IPS-18a (cell line): ENCODE data around the gene GNG7.
"Not testable (repeated sequence)": the region's sequence is repeated elsewhere in the genome, so short reads cannot be mapped to it uniquely, and the experiment has no call there.

Experiments used
- H3K27ac ChIP-seq: one replicate; pipeline ENCODE4 v1.5.1; 2013; ENCODE audit warnings: low read length
- H3K27me3 ChIP-seq: one replicate; pipeline ENCODE4 v1.6.1; 2013; ENCODE audit warnings: mild to moderate bottlenecking, low read length; ENCODE audit not compliant: control insufficient read depth, insufficient read depth
- H3K36me3 ChIP-seq: one replicate; pipeline ENCODE4 v1.6.1; 2013; ENCODE audit warnings: low read depth, low read length; ENCODE audit not compliant: control insufficient read depth
- H3K4me1 ChIP-seq: one replicate; pipeline ENCODE4 v1.6.1; 2013; ENCODE audit warnings: low read depth, low read length; ENCODE audit not compliant: control insufficient read depth
- H3K4me3 ChIP-seq: one replicate; pipeline ENCODE4 v1.5.1; 2013; ENCODE audit warnings: low read length
- H3K9ac ChIP-seq: one replicate; pipeline ENCODE4 v1.6.1; 2013; ENCODE audit warnings: mild to moderate bottlenecking, low read length, moderate library complexity
- H3K9me3 ChIP-seq: one replicate; pipeline ENCODE4 v1.6.1; 2013; ENCODE audit warnings: low read depth, low read length; ENCODE audit not compliant: control insufficient read depth

The GNG7 gene

GRCh38 chr19:2524840-2525723 is 177.4 kb downstream of the GNG7 start:
- H3K27ac ChIP-seq = no peak overlapping the region
- H3K4me3 ChIP-seq = no peak overlapping the region

DNA sequence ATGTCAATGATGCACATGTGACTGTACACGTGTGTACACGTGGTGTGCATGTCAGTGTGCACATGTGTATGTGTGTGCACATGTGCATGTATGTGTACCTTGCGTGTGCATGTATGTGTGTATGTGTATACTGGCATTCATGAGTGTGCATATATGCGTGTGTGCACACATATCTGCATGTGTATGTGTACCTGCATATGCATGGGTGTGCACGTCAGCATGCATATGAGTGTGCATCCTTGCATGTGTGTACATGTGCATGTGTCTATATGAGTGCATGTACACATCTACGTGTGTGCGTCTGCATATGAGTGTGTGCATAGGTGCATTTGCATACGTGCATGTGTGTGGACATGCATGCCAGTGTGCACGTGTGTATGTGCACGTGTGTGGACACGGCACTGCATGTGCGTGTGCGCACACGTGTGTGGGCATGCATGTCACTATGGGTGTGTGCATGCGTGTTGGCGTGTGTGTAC is 178.1 kb downstream of the GNG7 start:
- H3K4me3 ChIP-seq = no peak overlapping the region
- no peaks in the 10 kb centered on the region for H3K27me3 ChIP-seq
- no peak overlapping the region for H3K9ac ChIP-seq
- H3K9me3 ChIP-seq = no peaks in the 10 kb centered on the region
- no peaks in the 10 kb centered on the region for H3K36me3 ChIP-seq
- no peak overlapping the region for H3K27ac ChIP-seq
- H3K4me1 ChIP-seq = no peaks in the 10 kb centered on the region

More at GRCh38 chr19:2524840-2525723, 177.4 kb downstream of the GNG7 start:
- Histone ChIP-seq H3K4me1 (no peaks in the 10 kb centered on the region), H3K27me3 (no peaks in the 10 kb centered on the region), H3K9me3 (no peaks in the 10 kb centered on the region), H3K36me3 (no peaks in the 10 kb centered on the region), H3K9ac (no peak overlapping the region)

- Histone ChIP-seq H3K4me3 (no peak overlapping the region), H3K27me3 (no peaks in the 10 kb centered on the region), H3K9me3 (no peaks in the 10 kb centered on the region), H3K27ac (no peak overlapping the region), H3K36me3 (no peaks in the 10 kb centered on the region), H3K9ac (no peak overlapping the region), H3K4me1 (no peaks in the 10 kb centered on the region)
Observed at GRCh38 chr19:2523630-2524311, 178.7 kb downstream of the GNG7 start.

- no peak overlapping the region for H3K9ac ChIP-seq
- no peaks in the 10 kb centered on the region for H3K9me3 ChIP-seq
- H3K27me3 ChIP-seq = no peaks in the 10 kb centered on the region
- H3K36me3 ChIP-seq = no peaks in the 10 kb centered on the region
- H3K4me3 ChIP-seq = no peak overlapping the region
- no peak overlapping the region for H3K27ac ChIP-seq
- H3K4me1 ChIP-seq = no peaks in the 10 kb centered on the region
Observed at GRCh38 chr19:2519482-2519881, 183.0 kb downstream of the GNG7 start.

DNA sequence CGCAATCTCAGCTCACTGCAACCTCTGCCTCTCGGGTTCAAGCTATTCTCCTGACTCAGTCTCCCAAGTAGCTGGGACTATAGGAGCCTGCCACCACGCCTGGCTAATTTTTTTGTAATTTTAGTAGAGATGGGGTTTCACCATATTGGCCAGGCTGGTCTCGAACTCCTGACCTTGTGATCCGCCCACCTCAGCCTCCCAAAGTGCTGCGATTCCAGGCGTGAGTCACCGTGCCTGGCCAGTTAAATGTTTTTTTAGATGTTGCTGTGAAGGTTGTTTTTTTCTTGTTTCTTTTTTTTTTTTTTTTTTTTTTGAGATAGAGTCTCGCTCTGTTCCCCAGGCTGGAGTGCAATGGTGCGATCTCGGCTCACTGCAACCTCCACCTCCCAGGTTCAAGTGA is 183.6 kb downstream of the GNG7 start:
- H3K27ac ChIP-seq, H3K27me3 ChIP-seq, H3K4me3 ChIP-seq, H3K36me3 ChIP-seq, H3K9me3 ChIP-seq, H3K4me1 ChIP-seq, H3K9ac ChIP-seq: not testable (repeated sequence)

GRCh38 chr19:2517881-2518601 is 184.5 kb downstream of the GNG7 start:
- Histone ChIP-seq H3K27me3 (no peaks in the 10 kb centered on the region), H3K9ac (no peak overlapping the region), H3K4me1 (no peaks in the 10 kb centered on the region), H3K36me3 (no peaks in the 10 kb centered on the region), H3K4me3 (no peak overlapping the region), H3K27ac (no peak overlapping the region), H3K9me3 (no peaks in the 10 kb centered on the region)

- no peak overlapping the region for H3K9ac ChIP-seq
- no peaks in the 10 kb centered on the region for H3K4me1 ChIP-seq
- H3K9me3 ChIP-seq = no peaks in the 10 kb centered on the region
- H3K36me3 ChIP-seq = no peaks in the 10 kb centered on the region
- H3K27me3 ChIP-seq = no peaks in the 10 kb centered on the region
- H3K4me3 ChIP-seq = no peak overlapping the region
- no peak overlapping the region for H3K27ac ChIP-seq
Observed at GRCh38 chr19:2516727-2517126, 185.8 kb downstream of the GNG7 start.

DNA sequence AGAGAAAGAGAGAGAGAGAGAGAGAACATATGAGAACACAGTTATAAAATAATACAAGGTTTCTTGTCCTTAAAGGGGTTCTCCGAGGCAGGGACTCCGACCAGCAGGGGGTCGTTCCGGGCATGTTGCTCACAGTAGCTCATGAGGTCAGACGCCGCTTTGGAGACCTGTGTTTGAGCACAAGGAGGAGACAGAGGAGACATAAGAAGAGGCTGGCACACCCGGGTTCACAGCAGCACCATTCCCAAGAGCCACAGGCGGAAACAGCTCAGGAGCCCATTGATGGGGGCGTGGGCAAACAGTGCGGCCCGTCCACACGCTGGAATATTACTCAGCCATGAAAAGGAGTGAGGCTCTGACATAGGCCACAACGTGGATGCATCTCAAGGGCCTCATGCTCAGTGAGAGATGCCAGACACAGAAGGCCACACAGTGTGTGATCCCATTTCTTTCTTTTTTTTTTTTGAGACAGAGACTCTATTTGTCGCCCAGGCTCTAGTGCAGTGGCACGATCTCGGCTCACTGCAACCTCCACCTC is 187.4 kb downstream of the GNG7 start:
- Histone ChIP-seq H3K36me3 (no peaks in the 10 kb centered on the region), H3K9ac (no peak overlapping the region), H3K27me3 (no peaks in the 10 kb centered on the region), H3K4me3 (no peak overlapping the region), H3K9me3 (no peaks in the 10 kb centered on the region), H3K27ac (no peak overlapping the region), H3K4me1 (no peaks in the 10 kb centered on the region)

DNA sequence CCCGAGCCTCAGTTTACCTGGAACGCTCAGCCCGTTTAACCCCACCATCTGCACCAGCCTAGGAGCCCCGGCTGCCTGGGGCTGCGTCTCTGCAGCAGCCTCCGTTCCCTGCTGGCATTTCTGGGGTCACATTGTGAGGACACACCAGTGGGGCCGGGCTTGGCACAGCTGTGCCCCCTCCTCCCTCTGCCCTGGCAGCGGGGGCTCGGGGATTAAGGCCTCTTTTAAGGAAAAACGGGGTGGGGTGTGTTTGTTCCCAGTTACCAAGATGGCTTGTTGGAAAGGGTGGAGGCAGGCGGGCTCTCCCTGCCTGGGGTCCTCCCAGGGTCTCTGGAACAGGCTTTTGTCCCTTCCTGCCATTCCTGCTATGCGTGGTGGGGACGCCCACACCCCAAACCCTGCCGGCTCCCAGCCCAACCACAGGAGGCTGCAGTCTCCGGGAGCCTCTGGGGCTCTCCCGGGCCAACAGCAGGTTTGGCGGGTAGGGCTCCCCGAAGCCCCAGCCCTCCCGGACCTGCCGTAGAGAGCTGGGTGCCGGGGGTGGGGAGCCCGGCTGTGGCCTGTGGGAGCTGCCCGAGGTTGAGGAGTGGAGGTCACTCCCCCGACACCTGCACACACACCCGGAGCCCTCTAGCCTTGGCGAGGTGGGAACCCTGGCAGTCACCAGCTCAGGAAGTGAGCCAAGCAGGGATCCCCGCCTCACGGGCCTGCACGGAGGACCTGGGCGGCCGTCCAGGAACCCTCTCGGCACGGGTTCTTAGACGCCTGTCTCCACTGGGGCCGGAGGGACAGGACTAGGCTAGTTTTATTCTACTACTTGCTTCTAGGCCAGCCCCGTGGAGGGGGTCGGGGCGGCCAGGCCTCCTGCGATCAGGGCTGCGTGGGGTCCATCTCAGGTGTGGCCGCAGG is 189.7 kb downstream of the GNG7 start:
- Histone ChIP-seq H3K36me3 (no peaks in the 10 kb centered on the region), H3K4me1 (no peaks in the 10 kb centered on the region), H3K27ac (no peak overlapping the region), H3K27me3 (no peaks in the 10 kb centered on the region), H3K9ac (no peak overlapping the region), H3K4me3 (no peak overlapping the region), H3K9me3 (no peaks in the 10 kb centered on the region)

DNA sequence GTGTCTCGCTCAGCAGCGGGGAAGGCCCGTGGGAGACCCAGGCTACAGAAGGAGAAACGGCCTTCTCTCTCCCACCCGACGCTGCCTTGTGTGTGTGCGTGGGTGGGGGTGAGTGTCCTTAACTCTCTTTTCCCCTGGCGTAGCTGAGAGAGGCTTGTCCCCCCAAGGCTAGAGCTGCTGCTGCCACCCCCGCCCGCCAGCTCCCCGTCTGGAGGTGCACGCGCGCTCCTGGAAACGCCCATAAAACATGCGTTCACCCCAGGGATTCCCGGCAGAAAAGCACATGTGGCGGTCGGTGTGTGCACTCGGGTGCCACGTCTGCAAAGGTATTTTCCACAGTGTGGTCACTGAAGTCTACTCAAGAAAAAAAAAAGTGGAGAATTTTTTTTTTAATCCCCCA is 190.5 kb downstream of the GNG7 start:
- Histone ChIP-seq H3K4me1 (no peaks in the 10 kb centered on the region), H3K4me3 (no peak overlapping the region), H3K27me3 (no peaks in the 10 kb centered on the region), H3K36me3 (no peaks in the 10 kb centered on the region), H3K27ac (no peak overlapping the region), H3K9ac (no peak overlapping the region), H3K9me3 (no peaks in the 10 kb centered on the region)
